ENCODE results near the gene CDON.
"Not testable (repeated sequence)": the region's sequence is repeated elsewhere in the genome, so short reads cannot be mapped to it uniquely, and the experiment has no call there.

The CDON gene

DNA sequence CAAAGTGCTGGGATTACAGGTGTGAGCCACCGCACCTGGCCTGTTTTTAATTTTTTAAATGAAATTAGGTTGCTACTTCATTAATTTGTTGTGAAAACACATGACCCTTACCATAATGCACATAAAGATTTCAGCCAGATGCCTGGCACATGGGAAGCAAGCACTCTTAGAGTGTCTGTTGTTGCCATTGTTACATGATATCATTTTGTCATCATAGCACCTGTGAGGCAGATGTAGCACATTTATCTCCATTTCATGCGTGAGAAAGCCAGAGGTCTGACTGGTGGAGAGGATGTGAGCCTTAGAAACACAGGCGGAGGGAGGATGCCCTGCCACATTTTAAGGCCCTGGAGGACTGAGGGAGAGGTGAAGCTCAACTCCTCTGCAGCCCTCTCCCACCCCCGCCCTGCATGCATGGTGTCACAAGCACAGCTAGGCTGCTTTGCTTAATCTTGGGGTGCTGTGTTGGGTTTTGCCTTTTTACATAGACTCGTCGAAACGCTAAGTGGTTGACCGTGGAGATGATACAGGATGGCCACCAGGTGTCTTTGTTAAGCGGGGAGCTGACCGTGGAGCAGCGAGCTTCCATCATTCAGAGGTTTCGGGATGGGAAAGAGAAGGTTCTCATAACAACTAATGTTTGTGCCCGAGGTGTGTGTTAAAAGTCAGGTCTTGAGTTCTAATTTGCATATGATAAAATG, 144.4 kb downstream of the CDON start:
- no peak for DNase-seq

DNA sequence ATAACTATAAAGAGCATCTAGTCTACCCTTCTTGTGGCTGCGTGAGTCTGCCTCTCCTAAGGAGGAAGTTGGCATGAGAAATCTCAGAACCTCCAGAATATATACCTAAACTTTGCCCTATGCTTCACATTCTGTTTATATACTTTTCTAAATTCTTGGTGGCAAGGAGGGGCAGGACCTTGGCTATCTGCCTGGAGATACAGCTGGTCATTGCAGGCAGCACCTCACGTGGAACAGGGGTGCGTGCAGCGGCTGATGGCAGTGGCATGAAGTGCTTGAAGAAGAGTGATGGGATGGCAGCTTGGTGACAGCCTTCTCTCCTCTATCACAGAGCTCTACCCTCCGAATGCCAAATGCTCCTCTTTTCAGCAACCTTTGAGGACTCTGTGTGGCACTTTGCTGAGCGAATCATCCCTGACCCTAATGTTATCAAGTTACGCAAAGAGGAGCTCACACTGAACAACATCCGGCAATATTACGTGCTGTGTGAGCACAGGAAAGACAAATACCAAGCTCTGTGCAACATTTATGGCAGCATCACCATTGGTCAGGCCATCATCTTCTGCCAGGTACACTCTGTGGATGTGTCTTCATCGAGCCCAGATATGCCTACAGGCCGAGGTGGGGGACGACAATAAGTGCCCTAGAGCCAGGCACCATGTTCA, 145.9 kb downstream of the CDON start:
- DNase-seq: no peak

DNA sequence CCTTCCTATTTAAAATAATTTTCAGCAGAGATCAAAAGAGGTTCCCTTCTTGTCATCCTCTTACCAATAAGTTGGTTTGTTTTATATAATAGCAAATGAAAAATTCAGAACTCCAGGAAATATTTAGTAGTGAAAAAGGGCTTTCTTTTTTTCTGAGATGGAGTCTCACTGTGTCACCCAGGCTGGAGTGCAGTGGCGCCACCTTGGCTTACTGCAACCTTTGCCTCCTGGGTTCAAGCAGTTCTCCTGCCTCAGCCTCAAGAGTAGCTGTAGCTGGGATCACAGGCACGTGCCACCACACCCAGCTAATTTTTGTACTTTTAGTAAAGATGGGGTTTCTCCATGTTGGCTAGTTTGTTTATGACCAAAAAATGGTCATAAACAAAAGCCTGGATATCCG, 148.1 kb downstream of the CDON start:
- not testable (repeated sequence) for DNase-seq

DNA sequence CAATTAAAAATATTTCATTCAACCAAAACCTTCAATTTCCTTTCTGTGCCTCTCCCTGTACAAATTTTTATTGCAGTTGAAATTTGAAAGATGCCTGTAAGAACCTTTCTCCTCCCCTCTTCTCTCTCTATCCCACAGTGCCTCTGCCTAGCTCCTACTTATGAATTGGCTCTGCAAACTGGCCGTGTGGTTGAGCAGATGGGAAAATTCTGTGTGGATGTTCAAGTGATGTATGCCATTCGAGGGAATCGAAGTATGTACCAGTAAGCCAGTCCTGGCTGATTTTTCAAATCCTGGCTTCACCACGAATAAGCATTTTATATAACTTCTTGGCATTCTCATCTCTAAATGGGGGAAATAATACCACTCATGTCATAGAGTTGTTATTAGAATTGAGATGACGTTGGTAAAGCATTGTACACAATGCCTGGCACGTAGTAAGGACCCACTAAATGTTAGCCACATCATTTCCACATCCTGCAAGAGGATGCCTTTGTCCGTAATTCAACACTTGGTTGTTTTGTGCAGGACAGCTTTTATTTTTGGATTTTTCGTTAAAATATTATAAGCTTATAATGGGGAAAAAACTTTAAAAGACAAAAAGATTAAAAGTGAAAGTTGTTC, 152.3 kb downstream of the CDON start:
- DNase-seq: no peak

All from NCI-H1694 treated with DMSO at 0.1 percent for 48 hours (cell line).